ENCODE measurements around the gene DUSP2.
A peak's percentile ranks its signal among the peaks of the same experiment; 100 is the strongest.

DNA sequence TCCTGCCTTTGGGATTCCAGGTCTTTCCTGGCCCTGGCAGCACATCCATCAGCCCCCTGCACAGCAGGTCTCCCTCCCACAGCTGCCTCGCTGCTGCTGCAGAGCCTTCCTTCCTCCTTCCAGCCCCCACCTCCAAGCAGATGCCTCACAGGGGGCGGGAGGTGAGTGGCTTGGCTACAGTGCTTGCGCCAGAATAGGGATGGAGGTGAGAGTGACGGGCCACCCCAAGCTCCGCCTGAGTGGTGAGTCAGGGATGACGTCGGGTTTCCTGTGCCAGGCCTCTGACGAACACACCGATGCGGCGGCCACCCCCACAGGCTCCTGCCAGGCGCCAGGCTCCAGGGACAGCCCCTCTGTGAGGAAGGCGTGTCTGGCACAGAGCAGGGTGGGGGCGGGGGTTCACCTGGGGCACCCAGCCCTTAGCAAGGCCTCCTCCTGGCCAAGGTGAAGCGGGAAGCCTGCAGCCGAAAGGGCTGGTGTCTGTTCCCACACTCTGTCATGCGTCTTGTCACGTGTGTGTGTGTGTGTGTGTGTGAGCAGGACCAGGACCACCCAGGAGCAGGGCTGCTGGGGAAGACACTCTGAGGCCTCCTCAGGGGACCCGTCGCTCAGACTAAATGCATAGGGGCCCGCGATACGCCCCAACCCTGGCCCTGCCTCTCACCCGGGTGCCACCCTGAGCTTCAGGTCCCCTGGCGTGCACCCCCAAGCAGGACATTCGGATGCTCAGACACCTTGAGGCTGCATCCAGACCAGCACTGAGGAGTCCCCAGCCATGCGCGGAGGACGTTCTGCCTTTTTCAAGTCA is 3.4 kb upstream of the DUSP2 start:
- TF ChIP-seq, protein P1, sequence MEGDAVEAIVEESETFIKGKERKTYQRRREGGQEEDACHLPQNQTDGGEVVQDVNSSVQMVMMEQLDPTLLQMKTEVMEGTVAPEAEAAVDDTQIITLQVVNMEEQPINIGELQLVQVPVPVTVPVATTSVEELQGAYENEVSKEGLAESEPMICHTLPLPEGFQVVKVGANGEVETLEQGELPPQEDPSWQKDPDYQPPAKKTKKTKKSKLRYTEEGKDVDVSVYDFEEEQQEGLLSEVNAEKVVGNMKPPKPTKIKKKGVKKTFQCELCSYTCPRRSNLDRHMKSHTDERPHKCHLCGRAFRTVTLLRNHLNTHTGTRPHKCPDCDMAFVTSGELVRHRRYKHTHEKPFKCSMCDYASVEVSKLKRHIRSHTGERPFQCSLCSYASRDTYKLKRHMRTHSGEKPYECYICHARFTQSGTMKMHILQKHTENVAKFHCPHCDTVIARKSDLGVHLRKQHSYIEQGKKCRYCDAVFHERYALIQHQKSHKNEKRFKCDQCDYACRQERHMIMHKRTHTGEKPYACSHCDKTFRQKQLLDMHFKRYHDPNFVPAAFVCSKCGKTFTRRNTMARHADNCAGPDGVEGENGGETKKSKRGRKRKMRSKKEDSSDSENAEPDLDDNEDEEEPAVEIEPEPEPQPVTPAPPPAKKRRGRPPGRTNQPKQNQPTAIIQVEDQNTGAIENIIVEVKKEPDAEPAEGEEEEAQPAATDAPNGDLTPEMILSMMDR (IDR thresholded peaks at IDR 0.05) = no peak
- peak in 1 of 2 donors; percentile 18 for TF ChIP-seq POLR2A (IDR thresholded peaks at IDR 0.05)

Data from thyroid gland (tissue), 4 donors.